Endothelial cell of umbilical vein (primary cell): Measurements from ENCODE around the gene CETN3. TPM values are rescaled to one million over a fixed set of nuclear protein-coding genes. Genes with fewer than 3 reads are reported as not detected.

Experiments
- BruUV-seq: library from RNA; stranded (reverse); fragments of 400-500 nt; replicated peaks from 2 replicates; lab custom pipeline; 2021; lab: Mats Ljungman, UMichigan
- CTCF ChIA-PET: fragments of 300-600, 350-600 bp; sonication (Branson Sonifier 250); formaldehyde crosslinking; loops from one replicate; lab custom pipeline; 2021; ENCODE audit warnings: antibody characterized with exemption, inconsistent platforms; lab: Charles Lee
- POLR2A ChIA-PET: fragments of 300-600, 350-600 bp; sonication (Branson Sonifier 250); formaldehyde crosslinking; loops from one replicate; lab custom pipeline; 2021; ENCODE audit warnings: antibody characterized with exemption, inconsistent platforms; lab: Charles Lee
- DNase-seq: peaks from one replicate; pipeline ENCODE4 v3.0.0-alpha.2; 2011; ENCODE audit warnings: low read depth, low spot score
- FAIRE-seq: peaks from 2 replicates; lab custom pipeline; 2011; peaks lifted over from hg19 to GRCh38; lab: Jason Lieb, UNC
- H2AFZ ChIP-seq: 2 replicates; pipeline ENCODE4 v1.6.0; 2012; ENCODE audit warnings: low read depth, low read length, control low read depth, inconsistent platforms
- H3K27ac ChIP-seq: 2 replicates; pipeline ENCODE4 v1.5.1; 2011; ENCODE audit warnings: low read depth, mild to moderate bottlenecking, control low read depth, low read length, moderate library complexity; ENCODE audit not compliant: insufficient read depth
- H3K27me3 ChIP-seq, 2 experiments: 2 replicates each; pipeline versions ENCODE4 v1.6.0 to v1.6.1; 2011; ENCODE audit warnings: low read length in 2 of 2, mixed read lengths in 1 of 2; ENCODE audit not compliant: control insufficient read depth in 2 of 2, insufficient read depth in 2 of 2
- H3K36me3 ChIP-seq, 2 experiments: 2 replicates in 1 of 2; 3 replicates in 1 of 2; pipeline ENCODE4 v1.5.1; 2011; ENCODE audit warnings: low read length in 2 of 2, mild to moderate bottlenecking in 1 of 2, moderate library complexity in 1 of 2; ENCODE audit not compliant: control insufficient read depth in 2 of 2, insufficient read depth in 2 of 2; ENCODE audit errors: extremely low read depth in 1 of 2
- H3K4me1 ChIP-seq: 3 replicates; pipeline ENCODE4 v1.5.1; 2011; ENCODE audit warnings: mild to moderate bottlenecking, low read length; ENCODE audit not compliant: control insufficient read depth, insufficient read depth; ENCODE audit errors: extremely low read depth
- H3K4me2 ChIP-seq: 2 replicates; pipeline ENCODE4 v1.6.1; 2011; ENCODE audit warnings: low read length, control low read depth, mixed read lengths; ENCODE audit not compliant: insufficient read depth
- H3K4me3 ChIP-seq, 3 experiments: fragments of 200-600 bp in 1 of 3; sonication (generic), shearing (Covaris generic) in 1 of 3; replicated peaks in 1 of 3; 2 replicates each; pipeline ENCODE4 v1.5.1; 2011 to 2016; ENCODE audit warnings: control low read depth in 3 of 3, low read length in 3 of 3, mild to moderate bottlenecking in 2 of 3, inconsistent platforms in 1 of 3, low read depth in 1 of 3, moderate library complexity in 1 of 3; ENCODE audit not compliant: insufficient read depth in 1 of 3
- H3K79me2 ChIP-seq: 2 replicates; pipeline ENCODE4 v1.6.0; 2012; ENCODE audit warnings: low read length, inconsistent platforms; ENCODE audit not compliant: control insufficient read depth, insufficient read depth
- H3K9ac ChIP-seq: replicated peaks from 2 replicates; pipeline ENCODE3; 2011; ENCODE audit warnings: low read length, control low read depth; ENCODE audit not compliant: insufficient read depth; ENCODE audit errors: extremely low read depth
- H3K9me1 ChIP-seq: replicated peaks from 3 replicates; pipeline ENCODE4 v1.6.0; 2011; ENCODE audit warnings: mild to moderate bottlenecking, low read length; ENCODE audit not compliant: control insufficient read depth, insufficient read depth; ENCODE audit errors: extremely low read depth
- H3K9me3 ChIP-seq: replicated peaks from 2 replicates; pipeline ENCODE4 v1.5.1; 2012; ENCODE audit warnings: low read length, inconsistent platforms; ENCODE audit not compliant: control insufficient read depth, insufficient read depth
- H4K20me1 ChIP-seq: replicated peaks from 2 replicates; pipeline ENCODE3; 2011; ENCODE audit warnings: mild to moderate bottlenecking, low read length; ENCODE audit not compliant: control insufficient read depth, insufficient read depth; ENCODE audit errors: extremely low read depth
- EZH2 ChIP-seq: IDR thresholded peaks from 2 replicates; pipeline ENCODE4 v1.6.1; 2012; ENCODE audit warnings: borderline replicate concordance, low read depth, mild to moderate bottlenecking, moderate library complexity, low read length, inconsistent platforms; ENCODE audit not compliant: severe bottlenecking
- FOS ChIP-seq: IDR thresholded peaks from 2 replicates; pipeline ENCODE4 v1.6.1; 2011; ENCODE audit warnings: mild to moderate bottlenecking, low read length, moderate library complexity, borderline replicate concordance; ENCODE audit not compliant: insufficient read depth
- GATA2 ChIP-seq: IDR thresholded peaks from 2 replicates; pipeline ENCODE4 v1.7.0; 2011; ENCODE audit warnings: low read depth, mild to moderate bottlenecking, moderate library complexity, mixed read lengths, low read length; ENCODE audit not compliant: insufficient read length, insufficient read depth
- JUN ChIP-seq: IDR thresholded peaks from 2 replicates; pipeline ENCODE4 v1.6.1; 2011; ENCODE audit warnings: borderline replicate concordance, low read depth; ENCODE audit not compliant: insufficient read length, insufficient read depth
- MYC ChIP-seq: IDR thresholded peaks from one replicate; pipeline ENCODE4 v1.6.1; 2011; ENCODE audit warnings: mild to moderate bottlenecking, low read depth, low read length
- POLR2A ChIP-seq: IDR thresholded peaks from 2 replicates; pipeline ENCODE4 v1.6.1; 2012; ENCODE audit warnings: low read depth, mild to moderate bottlenecking, control low read depth, low read length
- POLR2AphosphoS5 ChIP-seq: IDR thresholded peaks from 2 replicates; pipeline ENCODE4 v1.6.1; 2012; ENCODE audit warnings: low read depth, mild to moderate bottlenecking, control low read depth, low read length, moderate library complexity; ENCODE audit not compliant: insufficient read depth
- dilution Hi-C: fragments of 300-500 bp; cut with MboI; formaldehyde crosslinking; loops from one replicate; pipeline ENCODE4 v1.15.0; 2019; ENCODE audit warnings: low sequenced_read_pairs; ENCODE audit not compliant: extremely low pct_ligation_motif_present
- intact Hi-C: fragments of 100-400 bp; cut with micrococcal nuclease; formaldehyde crosslinking; loops from one replicate; pipeline ENCODE4 v1.10.0; 2022
- polyA plus RNA-seq, 4 experiments: library from polyadenylated mRNA; depleted of rRNA in 3 of 4; stranded (reverse) in 3 of 4; unstranded in 1 of 4; fragments of >200 nt; gene quantifications; 2 replicates each; pipeline versions ENCODE4 v1.2.1 to v1.2.3, GENCODE V29; 2011 to 2012; ENCODE audit warnings: missing spikeins in 1 of 4
- total RNA-seq: library from RNA; stranded (reverse); gene quantifications from 2 replicates; pipeline ENCODE4 v1.2.3, GENCODE V29; 2021
- TF ChIP-seq, protein P1 (sequence below): IDR thresholded peaks from 2 replicates; pipeline ENCODE4 v1.6.1; 2011; ENCODE audit not compliant: insufficient read depth, insufficient read length
- TF ChIP-seq, protein P2 (sequence below), 2 donors: IDR thresholded peaks; 1 replicate in 1 of 2; 2 replicates in 1 of 2; pipeline ENCODE4 v1.5.1; 2011; ENCODE audit warnings: low read length in 2 of 2, mild to moderate bottlenecking in 2 of 2, moderate library complexity in 2 of 2, control low read depth in 1 of 2, inconsistent platforms in 1 of 2, low read depth in 1 of 2; ENCODE audit not compliant: insufficient read depth in 1 of 2; ENCODE audit errors: extremely low read depth in 1 of 2

CETN3 gene
- total and polyA plus RNA-seq, 2 donors (not counting 3 experiments of a cell fraction or from before 2014, with no cell fraction given) = 2.2 to 17.3 TPM

DNA sequence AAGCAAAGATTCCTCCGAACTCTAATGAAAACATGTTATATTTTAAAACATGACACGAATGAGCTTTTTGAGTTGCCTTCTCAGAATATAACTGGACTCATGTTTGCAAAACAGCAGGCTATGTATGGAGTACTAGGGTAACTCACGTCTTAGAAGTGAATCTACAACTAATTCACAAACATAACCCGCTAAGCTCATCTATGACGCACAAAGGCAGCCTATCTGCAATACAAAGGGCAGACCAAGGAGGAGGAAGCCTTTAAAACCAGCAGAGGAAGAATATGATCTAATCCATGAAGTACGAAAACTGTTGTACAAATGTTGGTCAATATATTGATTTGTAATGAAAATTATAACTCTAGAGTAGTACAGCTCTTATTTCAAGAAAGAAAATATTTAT lies 67.0 kb downstream of the CETN3 start:
- FAIRE-seq (no peak), DNase-seq (no peak)
- no peaks in the 10 kb centered on the region for H4K20me1 ChIP-seq
- no peaks in the 10 kb centered on the region for H3K79me2 ChIP-seq
- intact Hi-C loops (no loop called here), dilution Hi-C loops (no loop called here)
- CTCF ChIA-PET = interaction anchor here (1.5 kb wide), 1 partner anchor 15 kb away, joined by 4 read pairs; no protein-coding TSS in a partner anchor
- H3K27ac ChIP-seq = no peak overlapping the region
- POLR2A ChIA-PET = no interaction called here
- H2AFZ ChIP-seq = no peak overlapping the region
- H3K9ac ChIP-seq = no peak overlapping the region
- no TSS peak for BruUV-seq
- peaks cover 0 to 2% of the 10 kb centered on the region in 2 experiments for H3K27me3 ChIP-seq
- no peak overlapping the region for H3K4me3 ChIP-seq
- H3K36me3 ChIP-seq = no peaks in the 10 kb centered on the region
- no peak overlapping the region for H3K4me2 ChIP-seq
- TF ChIP-seq POLR2AphosphoS5 (no peak), EZH2 (no peak), JUN (no peak), POLR2A (no peak), MYC (no peak), FOS (no peak), GATA2 (no peak)
- TF ChIP-seq, protein P1, sequence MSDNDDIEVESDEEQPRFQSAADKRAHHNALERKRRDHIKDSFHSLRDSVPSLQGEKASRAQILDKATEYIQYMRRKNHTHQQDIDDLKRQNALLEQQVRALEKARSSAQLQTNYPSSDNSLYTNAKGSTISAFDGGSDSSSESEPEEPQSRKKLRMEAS = no peak
- TF ChIP-seq, protein P2, sequence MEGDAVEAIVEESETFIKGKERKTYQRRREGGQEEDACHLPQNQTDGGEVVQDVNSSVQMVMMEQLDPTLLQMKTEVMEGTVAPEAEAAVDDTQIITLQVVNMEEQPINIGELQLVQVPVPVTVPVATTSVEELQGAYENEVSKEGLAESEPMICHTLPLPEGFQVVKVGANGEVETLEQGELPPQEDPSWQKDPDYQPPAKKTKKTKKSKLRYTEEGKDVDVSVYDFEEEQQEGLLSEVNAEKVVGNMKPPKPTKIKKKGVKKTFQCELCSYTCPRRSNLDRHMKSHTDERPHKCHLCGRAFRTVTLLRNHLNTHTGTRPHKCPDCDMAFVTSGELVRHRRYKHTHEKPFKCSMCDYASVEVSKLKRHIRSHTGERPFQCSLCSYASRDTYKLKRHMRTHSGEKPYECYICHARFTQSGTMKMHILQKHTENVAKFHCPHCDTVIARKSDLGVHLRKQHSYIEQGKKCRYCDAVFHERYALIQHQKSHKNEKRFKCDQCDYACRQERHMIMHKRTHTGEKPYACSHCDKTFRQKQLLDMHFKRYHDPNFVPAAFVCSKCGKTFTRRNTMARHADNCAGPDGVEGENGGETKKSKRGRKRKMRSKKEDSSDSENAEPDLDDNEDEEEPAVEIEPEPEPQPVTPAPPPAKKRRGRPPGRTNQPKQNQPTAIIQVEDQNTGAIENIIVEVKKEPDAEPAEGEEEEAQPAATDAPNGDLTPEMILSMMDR (IDR thresholded peaks at IDR 0.05; ENCODE audit: extremely low read depth in 1 of 2, insufficient read depth in 1 of 2, low read depth in 1 of 2, low read length in 2 of 2) = no peak
- no peaks in the 10 kb centered on the region for H3K9me1 ChIP-seq
- no peaks in the 10 kb centered on the region for H3K4me1 ChIP-seq
- H3K9me3 ChIP-seq = no peaks in the 10 kb centered on the region

Other genes with a start within 250 kb of the CETN3 start
- 4.8 and 5.3 TPM in 2 replicates for gene MBLAC2, start 65.0 kb upstream of the CETN3 start, total RNA-seq
- gene MBLAC2, start 65.0 kb upstream of the CETN3 start, polyA plus RNA-seq = 2.0 and 2.1 TPM in 2 replicates
- 15.0 and 16.7 TPM in 2 replicates for gene POLR3G, start 65.1 kb upstream of the CETN3 start, total RNA-seq
- gene POLR3G, start 65.1 kb upstream of the CETN3 start, polyA plus RNA-seq = 8.9 and 15.7 TPM in 2 replicates
- 21.3 and 22.7 TPM in 2 replicates for gene LYSMD3, start 119.8 kb upstream of the CETN3 start, total RNA-seq
- 4.2 and 6.0 TPM in 2 replicates for gene LYSMD3, start 119.8 kb upstream of the CETN3 start, polyA plus RNA-seq
- 0.11 and 0.12 TPM in 2 replicates for gene ADGRV1, start 149.0 kb upstream of the CETN3 start, total RNA-seq
- gene ADGRV1, start 149.0 kb upstream of the CETN3 start, polyA plus RNA-seq = 0.05 and 0.55 TPM in 2 replicates